ENCODE results near the gene RAET1G.

RAET1G gene

DNA sequence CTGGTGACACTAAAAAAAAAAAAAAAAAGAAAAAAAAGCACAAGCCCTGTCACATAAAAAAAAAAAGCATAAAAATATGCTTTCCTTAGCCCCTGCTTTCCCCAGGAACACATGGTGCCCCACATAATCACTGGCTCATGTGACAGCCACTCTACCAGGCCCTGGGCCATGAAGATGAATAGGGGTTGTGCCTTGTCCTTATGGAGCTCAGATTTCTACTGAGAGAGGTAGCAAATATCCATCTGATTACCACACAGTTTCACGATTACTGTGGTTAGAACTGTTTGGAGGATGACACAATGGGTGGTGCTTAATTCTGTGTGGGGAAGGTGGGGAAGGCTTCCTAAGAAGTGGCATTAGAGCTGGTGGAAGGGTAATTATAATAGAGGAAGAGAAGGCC, 34.3 kb downstream of the RAET1G start:
- Mint-ChIP-seq H3K9me3 (no peaks in the 10 kb centered on the region), H3K4me1 (ENCODE audit: low read depth) (no peaks in the 10 kb centered on the region), H3K27ac (no peak overlapping the region), H3K4me3 (no peak overlapping the region), H3K36me3 (ENCODE audit: low read depth) (no peaks in the 10 kb centered on the region), H3K27me3 (peaks cover 3% of the 10 kb centered on the region)

- Mint-ChIP-seq H3K27me3 (peaks cover 5% of the 10 kb centered on the region), H3K27ac (no peak overlapping the region), H3K36me3 (ENCODE audit: low read depth) (no peaks in the 10 kb centered on the region), H3K4me1 (ENCODE audit: low read depth) (no peaks in the 10 kb centered on the region), H3K4me3 (no peak overlapping the region), H3K9me3 (no peaks in the 10 kb centered on the region)
Measured at GRCh38 chr6:149888093-149888492, 34.8 kb downstream of the RAET1G start.

DNA sequence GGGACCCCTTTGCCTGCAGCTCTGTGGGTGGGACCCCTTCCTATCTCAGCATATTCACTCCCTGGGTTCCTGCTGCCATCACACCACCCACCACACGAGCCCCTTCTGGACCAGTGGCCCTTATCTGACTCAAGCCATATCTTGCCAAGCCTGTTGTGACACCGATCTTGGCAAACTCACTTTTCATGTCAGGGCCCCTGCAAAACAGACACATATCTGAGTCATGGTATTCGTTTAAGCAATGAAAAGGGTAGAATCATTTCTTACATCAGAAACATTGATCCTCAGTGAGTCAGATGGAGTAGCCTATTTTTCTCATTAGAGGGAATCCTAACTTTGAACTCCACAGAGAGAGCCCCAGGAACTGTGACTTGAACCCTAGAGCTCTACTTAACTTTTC, 35.6 kb downstream of the RAET1G start:
- Mint-ChIP-seq H3K4me1 (ENCODE audit: low read depth) (no peaks in the 10 kb centered on the region), H3K36me3 (ENCODE audit: low read depth) (no peaks in the 10 kb centered on the region), H3K27me3 (peaks cover 5% of the 10 kb centered on the region), H3K27ac (no peak overlapping the region), H3K9me3 (no peaks in the 10 kb centered on the region), H3K4me3 (no peak overlapping the region)

- no peak overlapping the region for H3K27ac Mint-ChIP-seq
- H3K9me3 Mint-ChIP-seq, result no peaks in the 10 kb centered on the region
- H3K36me3 Mint-ChIP-seq (ENCODE audit: low read depth), result no peaks in the 10 kb centered on the region
- no peaks in the 10 kb centered on the region for H3K4me1 Mint-ChIP-seq (ENCODE audit: low read depth)
- H3K4me3 Mint-ChIP-seq, result no peak overlapping the region
- H3K27me3 Mint-ChIP-seq, result peaks cover 9% of the 10 kb centered on the region
Measured at GRCh38 chr6:149885888-149886287, 37.0 kb downstream of the RAET1G start.

GRCh38 chr6:149884617-149885016, 38.3 kb downstream of the RAET1G start:
- no peak overlapping the region for H3K4me3 Mint-ChIP-seq
- peaks cover 18% of the 10 kb centered on the region for H3K27me3 Mint-ChIP-seq
- H3K9me3 Mint-ChIP-seq, result no peaks in the 10 kb centered on the region
- no peaks in the 10 kb centered on the region for H3K4me1 Mint-ChIP-seq (ENCODE audit: low read depth)
- H3K27ac Mint-ChIP-seq, result no peak overlapping the region
- no peaks in the 10 kb centered on the region for H3K36me3 Mint-ChIP-seq (ENCODE audit: low read depth)

- H3K4me1 Mint-ChIP-seq (ENCODE audit: low read depth), result no peaks in the 10 kb centered on the region
- no peaks in the 10 kb centered on the region for H3K36me3 Mint-ChIP-seq (ENCODE audit: low read depth)
- H3K27ac Mint-ChIP-seq, result no peak overlapping the region
- H3K27me3 Mint-ChIP-seq, result peaks cover 22% of the 10 kb centered on the region
- H3K4me3 Mint-ChIP-seq, result no peak overlapping the region
- no peaks in the 10 kb centered on the region for H3K9me3 Mint-ChIP-seq
Measured at GRCh38 chr6:149884215-149884614, 38.7 kb downstream of the RAET1G start.

GRCh38 chr6:149881860-149882259, 41.1 kb downstream of the RAET1G start:
- no peaks in the 10 kb centered on the region for H3K9me3 Mint-ChIP-seq
- peaks cover 42% of the 10 kb centered on the region for H3K27me3 Mint-ChIP-seq
- no peak overlapping the region for H3K4me3 Mint-ChIP-seq
- no peaks in the 10 kb centered on the region for H3K4me1 Mint-ChIP-seq (ENCODE audit: low read depth)
- H3K27ac Mint-ChIP-seq, result no peak overlapping the region
- no peaks in the 10 kb centered on the region for H3K36me3 Mint-ChIP-seq (ENCODE audit: low read depth)

DNA sequence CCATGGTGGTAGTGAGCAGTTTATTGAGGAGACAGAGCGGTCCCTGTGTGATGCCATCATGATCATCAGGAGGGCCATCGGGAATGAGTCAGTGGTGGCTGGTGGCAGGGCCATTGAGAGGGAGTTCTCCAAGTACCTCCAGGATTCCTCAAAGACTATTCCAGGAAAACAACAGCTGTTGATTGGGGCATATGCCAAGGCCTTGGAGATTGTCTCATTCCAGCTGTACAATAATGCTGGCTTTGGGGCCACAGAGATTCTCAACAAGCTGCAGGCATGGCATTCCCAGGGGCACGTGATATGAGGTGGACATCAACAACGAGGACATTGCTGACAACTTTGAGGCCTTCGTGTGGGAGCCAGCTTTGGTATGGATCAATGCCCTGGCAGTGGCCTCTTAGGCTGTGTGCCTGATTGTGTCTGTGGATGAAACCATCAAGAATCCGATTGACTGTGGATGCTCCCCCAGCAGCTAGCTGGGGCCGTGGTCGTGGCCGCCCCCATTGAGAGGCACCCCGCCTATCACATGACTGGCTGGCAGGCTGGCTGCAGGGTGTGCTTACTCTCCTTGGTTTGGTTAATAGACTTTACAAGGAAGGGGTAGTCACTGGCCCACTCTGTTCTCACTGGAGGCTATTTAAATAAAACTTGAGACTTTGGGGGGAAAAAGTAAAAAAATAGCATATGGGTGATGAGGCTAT, 41.7 kb downstream of the RAET1G start:
- Mint-ChIP-seq H3K4me1 (ENCODE audit: low read depth) (no peaks in the 10 kb centered on the region), H3K9me3 (no peaks in the 10 kb centered on the region), H3K4me3 (no peak overlapping the region), H3K27me3 (peaks cover 48% of the 10 kb centered on the region), H3K36me3 (ENCODE audit: low read depth) (no peaks in the 10 kb centered on the region), H3K27ac (no peak overlapping the region)

DNA sequence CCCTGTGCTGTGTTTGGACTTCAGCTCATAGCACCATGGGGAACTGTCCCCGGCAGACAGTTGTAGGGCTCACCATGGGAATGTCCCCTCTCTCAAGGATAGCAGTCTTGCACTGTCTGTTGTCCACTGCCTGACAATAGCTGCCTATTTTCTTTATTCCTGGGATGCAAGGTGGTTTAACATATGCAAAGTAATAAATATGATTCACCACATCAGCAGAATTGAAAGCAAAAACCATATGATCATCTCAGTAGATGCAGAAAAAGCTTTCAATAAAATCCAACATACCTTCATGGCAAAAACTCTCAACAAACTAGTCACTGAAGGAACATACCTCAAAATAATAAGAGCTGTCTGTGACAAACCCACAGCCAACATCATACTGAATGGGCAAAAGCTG, 45.3 kb downstream of the RAET1G start:
- Mint-ChIP-seq H3K4me1 (ENCODE audit: low read depth) (no peaks in the 10 kb centered on the region), H3K4me3 (no peak overlapping the region), H3K27me3 (peaks cover 66% of the 10 kb centered on the region), H3K9me3 (no peaks in the 10 kb centered on the region), H3K36me3 (ENCODE audit: low read depth) (no peaks in the 10 kb centered on the region), H3K27ac (no peak overlapping the region)

DNA sequence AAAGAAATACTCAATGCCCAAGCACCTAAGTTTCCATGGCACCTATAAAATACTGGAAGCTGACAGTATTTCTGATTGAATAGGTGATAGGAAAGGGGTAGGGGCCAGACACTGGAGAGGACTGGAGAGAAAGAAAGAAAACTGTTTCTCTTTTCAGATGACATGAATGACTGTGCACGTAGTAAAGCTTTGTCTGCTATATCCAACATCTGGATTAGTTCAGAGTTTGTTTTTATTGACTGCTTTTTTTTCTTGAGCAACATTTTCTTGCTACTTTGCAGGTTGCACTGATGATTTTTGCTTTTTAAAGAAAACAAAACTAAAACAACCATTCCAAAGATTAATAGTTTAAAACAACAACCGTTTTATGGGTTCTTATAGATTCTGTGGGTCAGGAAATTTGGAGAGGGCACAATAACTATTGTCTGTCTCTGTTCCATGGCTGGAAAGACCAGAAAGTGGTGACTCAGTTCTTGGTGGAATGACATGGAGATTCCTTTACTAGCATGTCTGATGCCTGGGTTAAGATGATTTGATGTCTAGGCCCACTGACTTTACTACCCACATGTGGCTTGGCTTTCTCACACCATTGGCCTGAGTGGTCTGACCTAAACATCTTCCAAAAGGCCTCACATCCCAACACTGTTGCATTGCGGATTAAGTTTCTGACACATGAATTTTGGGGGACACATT, 46.5 kb downstream of the RAET1G start:
- no peaks in the 10 kb centered on the region for H3K9me3 Mint-ChIP-seq
- no peak overlapping the region for H3K27ac Mint-ChIP-seq
- H3K36me3 Mint-ChIP-seq (ENCODE audit: low read depth), result no peaks in the 10 kb centered on the region
- peaks cover 63% of the 10 kb centered on the region for H3K27me3 Mint-ChIP-seq
- no peak overlapping the region for H3K4me3 Mint-ChIP-seq
- H3K4me1 Mint-ChIP-seq (ENCODE audit: low read depth), result no peaks in the 10 kb centered on the region

DNA sequence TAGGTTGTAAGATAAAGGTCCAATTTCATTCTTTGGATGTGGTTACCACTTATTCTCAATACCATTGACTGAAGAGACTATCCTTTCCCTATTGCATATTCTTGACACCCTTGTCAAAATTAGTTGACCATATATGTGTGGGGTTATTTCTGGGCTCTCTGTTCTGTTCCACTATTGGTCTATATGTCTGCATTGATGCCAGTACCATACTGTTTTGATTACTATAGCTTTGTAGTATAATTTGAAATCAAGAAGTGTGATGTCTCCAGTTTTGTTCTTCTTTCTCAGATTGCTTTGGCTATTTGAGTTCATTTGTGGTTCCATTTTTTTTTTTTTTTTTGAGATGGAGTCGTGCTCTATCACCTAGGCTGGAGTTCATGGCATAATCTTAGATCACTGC, 50.7 kb downstream of the RAET1G start:
- Mint-ChIP-seq H3K4me3 (no peak overlapping the region), H3K4me1 (ENCODE audit: low read depth) (no peaks in the 10 kb centered on the region), H3K36me3 (ENCODE audit: low read depth) (no peaks in the 10 kb centered on the region), H3K9me3 (no peaks in the 10 kb centered on the region), H3K27me3 (peaks cover 43% of the 10 kb centered on the region), H3K27ac (no peak overlapping the region)

- Mint-ChIP-seq H3K27ac (no peak overlapping the region), H3K4me1 (ENCODE audit: low read depth) (no peaks in the 10 kb centered on the region), H3K27me3 (peaks cover 33% of the 10 kb centered on the region), H3K9me3 (no peaks in the 10 kb centered on the region), H3K4me3 (no peak overlapping the region), H3K36me3 (ENCODE audit: low read depth) (no peaks in the 10 kb centered on the region)
Measured at GRCh38 chr6:149871182-149871581, 51.7 kb downstream of the RAET1G start.

DNA sequence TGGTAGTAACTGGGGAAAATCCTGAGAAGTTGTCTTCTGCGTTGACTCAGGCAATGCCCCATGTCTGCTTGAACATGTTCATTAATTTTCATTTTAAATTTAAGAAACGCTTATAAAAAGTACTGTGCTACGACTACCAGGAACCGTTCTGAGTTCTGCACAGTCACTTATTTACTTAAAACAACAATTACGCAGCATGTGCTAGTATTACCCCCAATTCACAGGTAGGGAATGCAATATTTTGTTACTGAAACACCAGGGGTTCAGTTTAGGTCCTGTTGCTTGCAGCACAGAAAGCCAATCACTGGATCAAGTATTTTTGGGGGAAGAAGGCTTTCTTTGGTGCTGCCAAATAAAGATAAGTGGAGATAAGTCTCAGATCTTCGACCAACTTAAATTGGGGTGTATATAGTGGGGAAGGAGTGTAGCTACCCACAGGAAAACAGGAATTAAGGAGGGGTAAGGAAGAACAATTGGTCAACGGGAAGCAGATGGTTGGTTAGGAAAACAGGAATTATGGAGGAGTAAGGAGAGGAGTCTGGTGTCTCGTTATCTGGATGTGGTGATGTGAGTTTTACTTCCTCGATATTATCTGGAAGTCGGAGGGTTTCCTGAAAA, 53.5 kb downstream of the RAET1G start:
- Mint-ChIP-seq H3K27ac (no peak overlapping the region), H3K36me3 (ENCODE audit: low read depth) (no peaks in the 10 kb centered on the region), H3K4me3 (no peak overlapping the region), H3K9me3 (no peaks in the 10 kb centered on the region), H3K4me1 (ENCODE audit: low read depth) (no peaks in the 10 kb centered on the region), H3K27me3 (peaks cover 22% of the 10 kb centered on the region)

- Mint-ChIP-seq H3K4me1 (ENCODE audit: low read depth) (peaks cover 1% of the 10 kb centered on the region), H3K9me3 (no peaks in the 10 kb centered on the region), H3K27ac (no peak overlapping the region), H3K36me3 (ENCODE audit: low read depth) (no peaks in the 10 kb centered on the region), H3K4me3 (no peak overlapping the region), H3K27me3 (peaks cover 12% of the 10 kb centered on the region)
Measured at GRCh38 chr6:149867876-149868640, 54.9 kb downstream of the RAET1G start.
